Left ventricle myocardium inferior (tissue), 1 donor: ENCODE data around the gene SLC9A3. TPM values are rescaled to one million over a fixed set of nuclear protein-coding genes. Genes with fewer than 3 reads are reported as not detected.

ENCODE experiments used
- DNase-seq: peaks from one replicate; pipeline ENCODE4 v3.0.0-alpha.2; 2020
- H3K27ac ChIP-seq: fragments of 200-600 bp; replicated peaks from 2 replicates; pipeline ENCODE4 v1.8.0; 2021
- H3K27me3 ChIP-seq: fragments of 200-600 bp; 2 replicates; pipeline ENCODE4 v1.8.0; 2021; ENCODE audit warnings: low read depth
- H3K36me3 ChIP-seq: fragments of 200-600 bp; 2 replicates; pipeline ENCODE4 v1.8.0; 2021
- H3K4me1 ChIP-seq: fragments of 200-600 bp; 2 replicates; pipeline ENCODE4 v1.8.0; 2021
- H3K4me3 ChIP-seq: fragments of 200-600 bp; 2 replicates; pipeline ENCODE4 v1.8.0; 2021; ENCODE audit warnings: mild to moderate bottlenecking, moderate library complexity
- H3K9me3 ChIP-seq: fragments of 200-600 bp; replicated peaks from 2 replicates; pipeline ENCODE4 v1.8.0; 2021
- intact Hi-C: fragments of 100-400 bp; cut with micrococcal nuclease; formaldehyde crosslinking; loops from one replicate; pipeline ENCODE4 v1.11.0; 2022
- microRNA-seq: library from miRNA; unstranded; fragments of <30 nt; microRNA quantifications from one replicate; pipeline ENCODE4 v1.2.0, GENCODE V29; 2020
- total RNA-seq: library from RNA; stranded (reverse); fragmentation: NEBNext Ultra II Directional; extraction: Animal tissue kit (Norgen Biotek cat#: 25700); gene quantifications from one replicate; pipeline ENCODE4 v1.2.1, GENCODE V29; 2021
- TF ChIP-seq, protein P1 (sequence below): fragments of 200-600 bp; IDR thresholded peaks from 2 replicates; pipeline ENCODE4 v1.8.0; 2021; ENCODE audit warnings: antibody characterized with exemption, mild to moderate bottlenecking, borderline replicate concordance
- donor health status: DM: no; HTN: yes; CAD: no; lungs with severe emphysema.

The SLC9A3 gene
- total RNA-seq, 1 donor from 2014 or later: 0.91 TPM

DNA sequence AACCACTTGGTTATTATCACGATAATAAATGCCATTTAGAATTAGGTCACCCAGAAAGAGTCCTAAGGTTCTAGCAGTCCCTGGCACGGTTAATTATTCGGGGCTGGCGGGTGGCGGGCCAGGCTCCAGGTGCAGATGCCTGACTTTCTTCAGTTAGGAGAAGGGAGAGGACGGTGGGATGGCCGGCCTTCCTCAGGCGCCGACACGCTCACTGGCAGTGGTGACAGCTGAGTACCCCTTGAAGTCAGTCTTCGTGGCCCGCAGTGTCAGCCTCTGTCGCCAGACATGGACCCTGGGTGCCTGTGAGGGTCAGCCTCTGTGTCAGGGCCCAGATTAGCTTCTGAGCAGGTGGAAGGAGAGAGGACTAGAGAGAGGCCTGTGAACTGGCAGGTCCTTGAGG is 102.3 kb downstream of the SLC9A3 start:
- no peaks in the 10 kb centered on the region for H3K9me3 ChIP-seq
- no peak overlapping the region for H3K27ac ChIP-seq
- H3K4me1 ChIP-seq: no peaks in the 10 kb centered on the region
- no peak for DNase-seq
- TF ChIP-seq, protein P1, sequence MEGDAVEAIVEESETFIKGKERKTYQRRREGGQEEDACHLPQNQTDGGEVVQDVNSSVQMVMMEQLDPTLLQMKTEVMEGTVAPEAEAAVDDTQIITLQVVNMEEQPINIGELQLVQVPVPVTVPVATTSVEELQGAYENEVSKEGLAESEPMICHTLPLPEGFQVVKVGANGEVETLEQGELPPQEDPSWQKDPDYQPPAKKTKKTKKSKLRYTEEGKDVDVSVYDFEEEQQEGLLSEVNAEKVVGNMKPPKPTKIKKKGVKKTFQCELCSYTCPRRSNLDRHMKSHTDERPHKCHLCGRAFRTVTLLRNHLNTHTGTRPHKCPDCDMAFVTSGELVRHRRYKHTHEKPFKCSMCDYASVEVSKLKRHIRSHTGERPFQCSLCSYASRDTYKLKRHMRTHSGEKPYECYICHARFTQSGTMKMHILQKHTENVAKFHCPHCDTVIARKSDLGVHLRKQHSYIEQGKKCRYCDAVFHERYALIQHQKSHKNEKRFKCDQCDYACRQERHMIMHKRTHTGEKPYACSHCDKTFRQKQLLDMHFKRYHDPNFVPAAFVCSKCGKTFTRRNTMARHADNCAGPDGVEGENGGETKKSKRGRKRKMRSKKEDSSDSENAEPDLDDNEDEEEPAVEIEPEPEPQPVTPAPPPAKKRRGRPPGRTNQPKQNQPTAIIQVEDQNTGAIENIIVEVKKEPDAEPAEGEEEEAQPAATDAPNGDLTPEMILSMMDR: no peak
- no peaks in the 10 kb centered on the region for H3K36me3 ChIP-seq
- peaks cover 4% of the 10 kb centered on the region for H3K27me3 ChIP-seq
- intact Hi-C loops: no loop called here
- H3K4me3 ChIP-seq: no peak overlapping the region

GRCh38 chr5:421287-421880 is 102.9 kb downstream of the SLC9A3 start:
- intact Hi-C loops: no loop called here
- no peak for DNase-seq
- TF ChIP-seq, protein P1: no peak

GRCh38 chr5:420632-421286 is 103.5 kb downstream of the SLC9A3 start:
- Histone ChIP-seq H3K36me3 (no peaks in the 10 kb centered on the region), H3K4me1 (peaks cover 6% of the 10 kb centered on the region), H3K27ac (no peak overlapping the region), H3K27me3 (peaks cover 4% of the 10 kb centered on the region), H3K9me3 (no peaks in the 10 kb centered on the region), H3K4me3 (no peak overlapping the region)
- intact Hi-C loops: no loop called here
- TF ChIP-seq, protein P1: no peak
- DNase-seq: no peak

More at GRCh38 chr5:421287-421880, 102.9 kb downstream of the SLC9A3 start:
- Histone ChIP-seq H3K27ac (no peak overlapping the region), H3K36me3 (no peaks in the 10 kb centered on the region), H3K4me3 (no peak overlapping the region), H3K9me3 (no peaks in the 10 kb centered on the region), H3K27me3 (peaks cover 4% of the 10 kb centered on the region), H3K4me1 (peaks cover under 1% of the 10 kb centered on the region)

Small RNA genes within 50 kb of the gene (microRNA-seq; reads per million reads assigned to microRNA genes)
- not detected for gene MIR4456

Other genes starting within 250 kb of the SLC9A3 start
- 1.4 TPM for gene AHRR, start 202.7 kb downstream of the SLC9A3 start, total RNA-seq
- gene EXOC3, start 81.3 kb downstream of the SLC9A3 start, total RNA-seq: 46.2 TPM
- 1.7 TPM for gene CEP72, start 87.9 kb upstream of the SLC9A3 start, total RNA-seq
- gene TPPP, start 168.9 kb upstream of the SLC9A3 start, total RNA-seq: 21.6 TPM